Osteoblast (primary cell): ENCODE results near the gene ERBB4. TPM values are rescaled to one million over a fixed set of nuclear protein-coding genes. Genes with fewer than 3 reads are reported as not detected.

Experiments used
- DNase-seq: peaks from one replicate; pipeline ENCODE4 v3.0.0; 2011; ENCODE audit warnings: low spot score, mixed read lengths; ENCODE audit not compliant: insufficient read length; ENCODE audit errors: missing footprints
- H2AFZ ChIP-seq: 2 replicates; pipeline ENCODE4 v1.6.0; 2011; ENCODE audit warnings: mild to moderate bottlenecking, low read length
- H3K27ac ChIP-seq: 2 replicates; pipeline ENCODE4 v1.5.1; 2011; ENCODE audit warnings: mild to moderate bottlenecking, low read depth, low read length, moderate library complexity
- H3K27me3 ChIP-seq: 2 replicates; pipeline ENCODE4 v1.6.0; 2012; ENCODE audit warnings: mild to moderate bottlenecking, control low read depth, inconsistent platforms, low read length, moderate library complexity; ENCODE audit not compliant: insufficient read depth
- H3K36me3 ChIP-seq: 2 replicates; pipeline ENCODE4 v1.5.1; 2011; ENCODE audit warnings: mild to moderate bottlenecking, low read length, control low read depth, moderate library complexity; ENCODE audit not compliant: insufficient read depth
- H3K4me1 ChIP-seq: 2 replicates; pipeline ENCODE4 v1.5.1; 2011; ENCODE audit warnings: mild to moderate bottlenecking, low read length, control low read depth, moderate library complexity; ENCODE audit not compliant: insufficient read depth
- H3K4me2 ChIP-seq: 2 replicates; pipeline ENCODE4 v1.6.0; 2011; ENCODE audit warnings: mild to moderate bottlenecking, low read length; ENCODE audit not compliant: insufficient read depth
- H3K4me3 ChIP-seq: fragments of 200-600 bp; sonication (generic); 3 replicates; pipeline ENCODE4 v1.5.1; 2012; ENCODE audit warnings: mild to moderate bottlenecking, low read length, inconsistent platforms; ENCODE audit not compliant: insufficient read depth
- H3K79me2 ChIP-seq: 2 replicates; pipeline ENCODE4 v1.6.0; 2012; ENCODE audit warnings: mild to moderate bottlenecking, low read length, control low read depth, inconsistent platforms; ENCODE audit not compliant: insufficient read depth
- H3K9me3 ChIP-seq: 2 replicates; pipeline ENCODE4 v1.5.1; 2011; ENCODE audit warnings: low read depth, low read length, control low read depth
- H4K20me1 ChIP-seq: 2 replicates; pipeline ENCODE4 v1.6.0; 2012; ENCODE audit warnings: mild to moderate bottlenecking, low read length, control low read depth; ENCODE audit not compliant: insufficient read depth
- total RNA-seq: library from RNA; depleted of rRNA; stranded (reverse); fragments of >200 nt; gene quantifications from 2 replicates; pipeline ENCODE4 v1.2.3, GENCODE V29; 2012
- TF ChIP-seq, protein P1 (sequence below): IDR thresholded peaks from 2 replicates; pipeline ENCODE4 v1.5.1; 2011; ENCODE audit warnings: mild to moderate bottlenecking, low read depth, low read length, moderate library complexity; ENCODE audit errors: extremely low read depth

The ERBB4 gene
- total RNA-seq, 1 donor, result under 0.01 TPM

DNA sequence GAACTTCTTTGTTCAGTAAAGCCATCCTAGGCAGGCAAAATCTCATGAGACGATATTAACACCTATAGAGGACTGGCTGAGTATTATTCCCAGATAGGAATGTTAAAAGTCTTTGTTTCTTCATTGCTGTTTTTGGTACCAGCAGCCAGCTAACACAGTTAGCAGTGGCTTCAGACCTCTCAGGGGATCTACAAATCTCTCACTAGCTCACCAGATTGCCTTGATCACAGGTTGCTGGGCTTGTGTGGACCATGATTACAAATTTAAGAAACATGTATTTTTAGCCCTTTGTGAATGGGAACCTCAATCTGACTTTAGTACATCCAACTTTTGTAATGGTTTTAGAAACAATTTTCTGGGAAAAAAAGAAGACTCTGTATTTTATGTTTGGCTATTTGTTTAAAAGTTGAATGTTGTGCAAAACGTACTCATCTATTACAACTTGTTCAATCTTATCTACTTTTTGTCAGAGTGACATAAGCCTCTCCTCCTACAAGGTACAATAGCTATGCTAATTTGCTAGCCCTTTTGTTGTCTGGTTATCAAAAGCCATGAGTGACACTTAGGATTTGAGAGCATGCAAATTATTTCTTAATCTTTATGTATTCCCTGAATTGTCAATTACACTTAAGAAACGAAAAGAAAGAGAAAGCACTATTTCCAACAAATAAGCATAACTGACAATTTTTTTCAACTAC lies 693.1 kb downstream of the ERBB4 start:
- no peak overlapping the region for H3K4me2 ChIP-seq
- no peak for DNase-seq
- H3K4me3 ChIP-seq, result no peak overlapping the region
- no peaks in the 10 kb centered on the region for H3K4me1 ChIP-seq
- H3K27ac ChIP-seq, result no peak overlapping the region
- no peaks in the 10 kb centered on the region for H4K20me1 ChIP-seq
- H3K36me3 ChIP-seq, result no peaks in the 10 kb centered on the region
- H2AFZ ChIP-seq, result no peak overlapping the region
- no peaks in the 10 kb centered on the region for H3K79me2 ChIP-seq
- TF ChIP-seq, protein P1, sequence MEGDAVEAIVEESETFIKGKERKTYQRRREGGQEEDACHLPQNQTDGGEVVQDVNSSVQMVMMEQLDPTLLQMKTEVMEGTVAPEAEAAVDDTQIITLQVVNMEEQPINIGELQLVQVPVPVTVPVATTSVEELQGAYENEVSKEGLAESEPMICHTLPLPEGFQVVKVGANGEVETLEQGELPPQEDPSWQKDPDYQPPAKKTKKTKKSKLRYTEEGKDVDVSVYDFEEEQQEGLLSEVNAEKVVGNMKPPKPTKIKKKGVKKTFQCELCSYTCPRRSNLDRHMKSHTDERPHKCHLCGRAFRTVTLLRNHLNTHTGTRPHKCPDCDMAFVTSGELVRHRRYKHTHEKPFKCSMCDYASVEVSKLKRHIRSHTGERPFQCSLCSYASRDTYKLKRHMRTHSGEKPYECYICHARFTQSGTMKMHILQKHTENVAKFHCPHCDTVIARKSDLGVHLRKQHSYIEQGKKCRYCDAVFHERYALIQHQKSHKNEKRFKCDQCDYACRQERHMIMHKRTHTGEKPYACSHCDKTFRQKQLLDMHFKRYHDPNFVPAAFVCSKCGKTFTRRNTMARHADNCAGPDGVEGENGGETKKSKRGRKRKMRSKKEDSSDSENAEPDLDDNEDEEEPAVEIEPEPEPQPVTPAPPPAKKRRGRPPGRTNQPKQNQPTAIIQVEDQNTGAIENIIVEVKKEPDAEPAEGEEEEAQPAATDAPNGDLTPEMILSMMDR, result no peak
- H3K27me3 ChIP-seq, result no peaks in the 10 kb centered on the region
- H3K9me3 ChIP-seq, result no peaks in the 10 kb centered on the region

DNA sequence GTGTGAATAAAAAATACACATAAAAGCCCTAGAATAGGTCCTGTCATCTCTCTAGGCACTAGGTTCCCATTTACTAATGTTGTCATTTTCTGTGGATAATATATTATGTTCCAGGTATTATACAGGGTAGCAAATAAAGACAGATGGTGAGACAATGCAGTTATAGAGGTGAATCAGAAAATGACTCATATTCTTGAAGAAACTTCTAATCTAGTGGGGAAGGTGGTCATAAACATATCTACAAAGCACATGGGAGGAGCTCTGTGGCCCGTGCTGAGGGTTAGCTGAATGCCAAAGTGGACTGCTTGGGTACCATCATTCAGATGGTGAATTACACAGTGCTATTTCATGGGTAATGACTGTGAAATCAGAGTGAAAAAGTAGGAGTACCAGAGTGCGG lies 700.9 kb downstream of the ERBB4 start:
- Histone ChIP-seq H3K9me3 (no peaks in the 10 kb centered on the region), H4K20me1 (no peaks in the 10 kb centered on the region), H3K36me3 (no peaks in the 10 kb centered on the region), H3K4me3 (no peak overlapping the region), H3K27ac (no peak overlapping the region), H3K4me2 (no peak overlapping the region), H3K27me3 (no peaks in the 10 kb centered on the region), H2AFZ (no peak overlapping the region), H3K4me1 (no peaks in the 10 kb centered on the region), H3K79me2 (no peaks in the 10 kb centered on the region)
- TF ChIP-seq, protein P1, result no peak
- DNase-seq, result no peak

DNA sequence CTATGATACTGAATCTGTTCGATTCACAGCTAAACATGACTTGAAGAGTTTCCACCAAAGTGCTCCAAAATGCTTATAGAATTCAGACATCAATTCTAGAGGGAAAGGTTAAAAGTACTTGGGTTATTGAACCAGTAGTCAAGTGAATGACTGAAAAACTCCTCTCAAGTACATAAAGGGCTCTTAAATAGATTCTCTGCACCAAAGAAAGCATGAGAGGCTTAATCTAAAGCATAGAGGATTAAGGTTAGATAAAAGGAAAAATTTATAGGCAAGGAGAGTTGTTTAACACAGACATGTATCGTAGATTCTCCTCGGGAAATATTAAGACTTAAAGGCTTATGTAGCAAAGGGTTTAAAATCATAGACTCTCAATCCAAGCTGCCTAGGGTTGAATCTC lies 701.4 kb downstream of the ERBB4 start:
- Histone ChIP-seq H3K4me2 (no peak overlapping the region), H3K36me3 (no peaks in the 10 kb centered on the region), H3K9me3 (no peaks in the 10 kb centered on the region), H3K27me3 (no peaks in the 10 kb centered on the region), H3K79me2 (no peaks in the 10 kb centered on the region), H2AFZ (no peak overlapping the region), H4K20me1 (no peaks in the 10 kb centered on the region), H3K4me1 (no peaks in the 10 kb centered on the region), H3K4me3 (no peak overlapping the region), H3K27ac (no peak overlapping the region)
- no peak for DNase-seq
- TF ChIP-seq, protein P1, result no peak

DNA sequence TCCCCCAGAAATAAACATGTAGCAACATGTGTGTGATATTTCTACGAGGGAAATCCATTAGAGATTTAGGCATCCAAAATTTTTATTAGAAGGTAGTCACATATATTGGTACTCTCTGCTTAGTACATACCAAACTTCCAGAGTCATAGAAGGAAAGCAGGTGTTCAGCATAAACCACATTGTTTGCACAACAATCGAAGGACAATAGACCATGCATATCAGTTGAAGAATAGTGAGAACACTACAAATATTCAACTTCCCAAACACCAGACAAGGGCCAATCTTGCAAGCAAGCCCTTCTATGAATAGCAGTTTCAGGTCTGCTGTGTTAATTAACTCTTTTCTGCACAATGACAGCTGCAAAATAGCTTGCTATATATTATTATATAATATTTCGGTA lies 702.2 kb downstream of the ERBB4 start:
- TF ChIP-seq, protein P1, result no peak
- no peak for DNase-seq

More for the DNA sequence above, 702.2 kb downstream of the ERBB4 start:
- H3K27me3 ChIP-seq, result no peaks in the 10 kb centered on the region
- no peaks in the 10 kb centered on the region for H3K36me3 ChIP-seq
- H3K27ac ChIP-seq, result no peak overlapping the region
- no peak overlapping the region for H3K4me3 ChIP-seq
- no peaks in the 10 kb centered on the region for H4K20me1 ChIP-seq
- no peak overlapping the region for H3K4me2 ChIP-seq
- H3K9me3 ChIP-seq, result no peaks in the 10 kb centered on the region
- H2AFZ ChIP-seq, result no peak overlapping the region
- H3K79me2 ChIP-seq, result no peaks in the 10 kb centered on the region
- H3K4me1 ChIP-seq, result no peaks in the 10 kb centered on the region
